Measurements from ENCODE around the gene PPA2. TPM values are rescaled to one million over a fixed set of nuclear protein-coding genes. Genes with fewer than 3 reads are reported as not detected.

Gene PPA2
- total and polyA plus RNA-seq, 10 of the 15 experiments (the other 5 are each of a cell fraction or from before 2014, with no cell fraction given) = 93.8 to 293 (median 146) TPM

DNA sequence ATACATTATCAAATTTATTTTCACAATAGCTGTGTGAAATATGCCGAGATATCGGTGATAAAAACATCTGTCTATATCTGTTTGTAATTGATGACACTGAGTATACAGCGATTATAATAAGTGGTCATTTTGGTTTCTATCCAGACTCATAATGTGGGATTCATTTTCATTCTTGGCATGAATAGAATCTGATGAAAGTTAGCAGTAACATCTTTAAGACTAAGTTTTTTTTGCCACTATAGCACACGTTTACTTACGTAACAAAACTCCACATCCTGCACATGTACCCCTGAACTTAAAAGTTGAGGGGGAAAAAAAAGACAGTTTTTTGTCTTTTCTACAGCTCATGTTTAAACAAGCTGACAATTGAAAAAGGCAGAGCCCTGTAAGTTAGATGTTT, 86.4 kb downstream of the PPA2 start:
- intact Hi-C loops (cut with micrococcal nuclease; ENCODE audit: unreplicated experiment) = no loop called here
- no peaks in the 10 kb centered on the region for H3K79me2 ChIP-seq (ENCODE audit: control insufficient read depth, insufficient read depth, low read length)
- CTCF ChIA-PET = interaction anchor here (1.3 kb wide), 1 partner anchor 13 kb away, joined by 3 read pairs; no protein-coding TSS in a partner anchor
- no peak overlapping the region for H3K27ac ChIP-seq (ENCODE audit: control insufficient read depth, insufficient read depth)
- SMC1A ChIA-PET (ENCODE audit: uncharacterized antibody, unreplicated experiment) = interaction anchor here (0.6 to 1.2 kb wide), 2 partner anchors 12 to 14 kb away, joined by 3 to 4 read pairs; no protein-coding TSS in a partner anchor
- H4K20me1 ChIP-seq (ENCODE audit: control insufficient read depth, insufficient read depth) = no peaks in the 10 kb centered on the region
- RAD21 ChIA-PET (ENCODE audit: unreplicated experiment) = no interaction called here
- H2AFZ ChIP-seq (ENCODE audit: control insufficient read depth, low read depth, low read length) = no peak overlapping the region
- no peak overlapping the region for H3K9ac ChIP-seq (ENCODE audit: control insufficient read depth, insufficient read depth, low read length)
- no peaks in the 10 kb centered on the region for H3K4me1 ChIP-seq (ENCODE audit: control insufficient read depth, insufficient read depth, low read length)
- 0 out of 4 replicates have a peak, but pooled peaks cover 0 to 4% of the 10 kb centered on the region in 2 experiments for H3K36me3 ChIP-seq (ENCODE audit: control insufficient read depth in 2 of 2, insufficient read depth in 2 of 2, low read length in 1 of 2)
- DNase-seq (ENCODE audit: low read depth, low spot score) = no peak
- H3K9me3 ChIP-seq (replicated peaks; ENCODE audit: control insufficient read depth, insufficient read depth, low read length) = no peaks in the 10 kb centered on the region
- in situ Hi-C loops (cut with MboI) = no loop called here
- TF ChIP-seq NKRF (conservative IDR thresholded peaks at IDR 0.05) (no peak), IRF4 (IDR thresholded peaks at IDR 0.05; ENCODE audit: low read depth, low read length) (no peak), DPF2 (IDR thresholded peaks at IDR 0.05) (no peak), NR2C1 (IDR thresholded peaks at IDR 0.05) (no peak), NFYA (IDR thresholded peaks at IDR 0.05; ENCODE audit: borderline replicate concordance, low read depth, low read length) (no peak), POLR2AphosphoS2 (IDR thresholded peaks at IDR 0.05; ENCODE audit: low read depth, low read length) (no peak), POU2F2 (IDR thresholded peaks at IDR 0.05; ENCODE audit: borderline replicate concordance, low read depth, low read length) (no peak), IKZF1 (conservative IDR thresholded peaks at IDR 0.05) (no peak), YY1 (IDR thresholded peaks at IDR 0.05; ENCODE audit: low read depth, low read length) (no peak), SREBF2 (IDR thresholded peaks at IDR 0.05; ENCODE audit: low read length) (no peak), RELA (IDR thresholded peaks at IDR 0.05; ENCODE audit: borderline replicate concordance, partially characterized antibody) (no peak), YBX1 (IDR thresholded peaks at IDR 0.05) (no peak), ZBED1 (IDR thresholded peaks at IDR 0.05; ENCODE audit: borderline replicate concordance) (no peak), TARDBP (IDR thresholded peaks at IDR 0.05; ENCODE audit: borderline replicate concordance) (no peak)
- no peak for ATAC-seq
- POLR2A ChIA-PET = no interaction called here
- no peak overlapping the region for H3K4me2 ChIP-seq (ENCODE audit: control insufficient read depth, insufficient read depth)
- WGBS (ENCODE audit: insufficient coverage, insufficient replicate concordance, low lambda C conversion rate, missing lambda C conversion rate) = 95% methylated on average over 5 of the region's 5 CpGs
- no peak overlapping the region for H3K4me3 ChIP-seq
- H3K27me3 ChIP-seq (replicated peaks in 1 of 2; ENCODE audit: control insufficient read depth in 2 of 2, insufficient read depth in 2 of 2, low read length in 1 of 2) = no peaks in the 10 kb centered on the region
- no peak for FAIRE-seq
- BruUV-seq (replicated peaks) = no TSS peak

Measured in GM12878 (cell line).